ENCODE measurements around the gene B4GALT2. TPM values are rescaled to one million over a fixed set of nuclear protein-coding genes. Genes with fewer than 3 reads are reported as not detected.

The B4GALT2 gene
- total RNA-seq, 1 experiment from 2014 or later: 70.9 TPM

GRCh38 chr1:43947874-43948437 is 31.1 kb upstream of the B4GALT2 start:
- TF ChIP-seq, protein P1, sequence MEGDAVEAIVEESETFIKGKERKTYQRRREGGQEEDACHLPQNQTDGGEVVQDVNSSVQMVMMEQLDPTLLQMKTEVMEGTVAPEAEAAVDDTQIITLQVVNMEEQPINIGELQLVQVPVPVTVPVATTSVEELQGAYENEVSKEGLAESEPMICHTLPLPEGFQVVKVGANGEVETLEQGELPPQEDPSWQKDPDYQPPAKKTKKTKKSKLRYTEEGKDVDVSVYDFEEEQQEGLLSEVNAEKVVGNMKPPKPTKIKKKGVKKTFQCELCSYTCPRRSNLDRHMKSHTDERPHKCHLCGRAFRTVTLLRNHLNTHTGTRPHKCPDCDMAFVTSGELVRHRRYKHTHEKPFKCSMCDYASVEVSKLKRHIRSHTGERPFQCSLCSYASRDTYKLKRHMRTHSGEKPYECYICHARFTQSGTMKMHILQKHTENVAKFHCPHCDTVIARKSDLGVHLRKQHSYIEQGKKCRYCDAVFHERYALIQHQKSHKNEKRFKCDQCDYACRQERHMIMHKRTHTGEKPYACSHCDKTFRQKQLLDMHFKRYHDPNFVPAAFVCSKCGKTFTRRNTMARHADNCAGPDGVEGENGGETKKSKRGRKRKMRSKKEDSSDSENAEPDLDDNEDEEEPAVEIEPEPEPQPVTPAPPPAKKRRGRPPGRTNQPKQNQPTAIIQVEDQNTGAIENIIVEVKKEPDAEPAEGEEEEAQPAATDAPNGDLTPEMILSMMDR (conservative IDR thresholded peaks at IDR 0.05): no peak
- peaks cover 0 to 9% (median 7%) of the 10 kb centered on the region in 3 experiments; a peak in 6 of 7 replicates for H3K36me3 Mint-ChIP-seq (ENCODE audit: insufficient read depth in 1 of 3, low read depth in 3 of 3)
- H2BK20ac ChIP-seq (ENCODE audit: low read depth, low read length, poor library complexity, severe bottlenecking): no peak overlapping the region
- no peaks in the 10 kb centered on the region; the same call in 1 of the 2 replicates for H3K27me3 Mint-ChIP-seq (ENCODE audit: low read depth)
- no peak overlapping the region for H3K56ac ChIP-seq (ENCODE audit: insufficient read length, low read depth, low read length)
- H3K9ac ChIP-seq (ENCODE audit: extremely low read depth, insufficient read length, low read length): no peak overlapping the region
- no peak overlapping the region for H2BK120ac ChIP-seq (ENCODE audit: low read depth, low read length, poor library complexity, severe bottlenecking)
- H2BK5ac ChIP-seq (ENCODE audit: insufficient read length, low read length): no peak overlapping the region
- no peaks in the 10 kb centered on the region for H3K79me1 ChIP-seq (ENCODE audit: insufficient read depth, low read depth, low read length, poor library complexity, severe bottlenecking)
- no peaks in the 10 kb centered on the region for H3K79me2 ChIP-seq (ENCODE audit: insufficient read depth, low read length)
- H3K4me3 Mint-ChIP-seq: peak overlapping the region; percentile 84 to 88
- DNase-seq: no peak
- no peak overlapping the region for H3T11ph ChIP-seq (ENCODE audit: low read length)
- no peak overlapping the region for H4K8ac ChIP-seq (replicated peaks; ENCODE audit: insufficient read length, low read depth, low read length)
- H3K4me1 Mint-ChIP-seq: peaks cover 23 to 31% of the 10 kb centered on the region in 2 experiments
- no peak overlapping the region for H2AK5ac ChIP-seq (ENCODE audit: insufficient read length, low read length)
- H3K27me3 ChIP-seq (ENCODE audit: insufficient read depth, low read length): no peaks in the 10 kb centered on the region
- H2BK15ac ChIP-seq (ENCODE audit: low read depth, low read length): no peak overlapping the region
- H3K14ac ChIP-seq (ENCODE audit: insufficient read depth, low read length): no peak overlapping the region
- no peak overlapping the region for H3K18ac ChIP-seq (ENCODE audit: insufficient read length, low read depth, low read length)
- no peak overlapping the region for H3K27ac ChIP-seq (ENCODE audit: insufficient read length, low read depth, low read length)
- no peaks in the 10 kb centered on the region for H3K4me1 ChIP-seq (ENCODE audit: insufficient read depth, low read length)
- H4K91ac ChIP-seq (ENCODE audit: insufficient read length, low read depth, low read length): no peak overlapping the region
- H3K9me3 ChIP-seq (ENCODE audit: control insufficient read depth, low read depth, low read length): no peaks in the 10 kb centered on the region
- WGBS (ENCODE audit: extremely low coverage, insufficient read length, low lambda C conversion rate): no CpG with 5 or more reads among the region's 3 CpGs
- no peaks in the 10 kb centered on the region for H4K20me1 ChIP-seq (ENCODE audit: control insufficient read depth, insufficient read depth, insufficient read length)
- no peak overlapping the region for H2BK12ac ChIP-seq (ENCODE audit: insufficient read length, low read depth, low read length)
- no peak overlapping the region; a peak in 1 of 7 replicates for H3K27ac Mint-ChIP-seq
- H3K23me2 ChIP-seq (ENCODE audit: insufficient read length, low read depth, low read length, poor library complexity, severe bottlenecking): peaks cover 10% of the 10 kb centered on the region
- no peak overlapping the region for H3K23ac ChIP-seq (ENCODE audit: insufficient read length, low read depth, low read length)
- H3K4me2 ChIP-seq (ENCODE audit: insufficient read depth, insufficient read length, low read length): peak overlapping the region; percentile 63
- no peak overlapping the region for H2AFZ ChIP-seq (ENCODE audit: low read length)
- H3K9me3 Mint-ChIP-seq: no peaks in the 10 kb centered on the region
- H4K5ac ChIP-seq (ENCODE audit: insufficient read length, low read depth, low read length): no peak overlapping the region
- no peak overlapping the region for H3K4ac ChIP-seq (ENCODE audit: low read depth, low read length)
